Measurements from ENCODE around the gene TNFRSF4.

TNFRSF4 gene

DNA sequence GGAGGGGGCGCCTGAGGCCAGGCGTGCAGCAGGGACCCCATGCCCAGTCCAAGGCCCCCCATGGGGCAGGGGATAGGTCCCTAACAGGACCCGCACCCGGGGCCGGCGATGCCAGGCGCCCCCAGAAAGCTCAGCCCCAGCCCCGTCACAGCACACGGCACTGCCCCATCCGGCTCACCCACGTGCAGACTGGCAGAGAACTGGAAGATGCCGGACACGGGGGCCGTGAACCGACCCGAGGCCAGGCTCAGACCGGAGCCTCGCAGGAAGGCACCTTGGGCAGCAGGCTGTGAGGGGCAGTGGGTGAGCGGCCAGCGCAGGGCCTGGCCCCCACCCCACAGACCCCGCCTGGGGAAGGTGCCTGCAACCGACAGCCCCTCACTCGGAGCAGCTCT lies 29.3 kb upstream of the TNFRSF4 start:
- Histone ChIP-seq H3F3A (ENCODE audit: insufficient read depth, low read length) (no peaks in the 10 kb centered on the region), H4K20me1 (ENCODE audit: insufficient read depth, low read length) (no peaks in the 10 kb centered on the region), H3K4me1 (ENCODE audit: insufficient read depth, low read length, severe bottlenecking) (no peaks in the 10 kb centered on the region), H3K4me3 (ENCODE audit: low read depth, low read length, poor library complexity, severe bottlenecking) (no peak overlapping the region), H3K9me2 (ENCODE audit: low read depth, low read length) (no peaks in the 10 kb centered on the region), H3K79me2 (ENCODE audit: insufficient read depth, low read length) (no peaks in the 10 kb centered on the region), H3K27ac (ENCODE audit: low read depth, low read length, poor library complexity, severe bottlenecking) (no peak overlapping the region), H3K36me3 (ENCODE audit: insufficient read depth, low read length) (no peaks in the 10 kb centered on the region), H3K9me3 (ENCODE audit: low read length) (no peaks in the 10 kb centered on the region), H2AFZ (ENCODE audit: low read length) (no peak overlapping the region), H3K9ac (ENCODE audit: low read length) (no peak overlapping the region), H3K27me3 (ENCODE audit: insufficient read depth, low read length) (peaks cover 28% of the 10 kb centered on the region; the same call in 1 of the 2 replicates), H3K4me2 (ENCODE audit: low read length) (no peak overlapping the region)
- no peak for TF ChIP-seq EZH2 (IDR thresholded peaks at IDR 0.05; ENCODE audit: borderline replicate concordance, low read length)
- TF ChIP-seq, protein P1, sequence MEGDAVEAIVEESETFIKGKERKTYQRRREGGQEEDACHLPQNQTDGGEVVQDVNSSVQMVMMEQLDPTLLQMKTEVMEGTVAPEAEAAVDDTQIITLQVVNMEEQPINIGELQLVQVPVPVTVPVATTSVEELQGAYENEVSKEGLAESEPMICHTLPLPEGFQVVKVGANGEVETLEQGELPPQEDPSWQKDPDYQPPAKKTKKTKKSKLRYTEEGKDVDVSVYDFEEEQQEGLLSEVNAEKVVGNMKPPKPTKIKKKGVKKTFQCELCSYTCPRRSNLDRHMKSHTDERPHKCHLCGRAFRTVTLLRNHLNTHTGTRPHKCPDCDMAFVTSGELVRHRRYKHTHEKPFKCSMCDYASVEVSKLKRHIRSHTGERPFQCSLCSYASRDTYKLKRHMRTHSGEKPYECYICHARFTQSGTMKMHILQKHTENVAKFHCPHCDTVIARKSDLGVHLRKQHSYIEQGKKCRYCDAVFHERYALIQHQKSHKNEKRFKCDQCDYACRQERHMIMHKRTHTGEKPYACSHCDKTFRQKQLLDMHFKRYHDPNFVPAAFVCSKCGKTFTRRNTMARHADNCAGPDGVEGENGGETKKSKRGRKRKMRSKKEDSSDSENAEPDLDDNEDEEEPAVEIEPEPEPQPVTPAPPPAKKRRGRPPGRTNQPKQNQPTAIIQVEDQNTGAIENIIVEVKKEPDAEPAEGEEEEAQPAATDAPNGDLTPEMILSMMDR (IDR thresholded peaks at IDR 0.05; ENCODE audit: low read length), result no peak

DNA sequence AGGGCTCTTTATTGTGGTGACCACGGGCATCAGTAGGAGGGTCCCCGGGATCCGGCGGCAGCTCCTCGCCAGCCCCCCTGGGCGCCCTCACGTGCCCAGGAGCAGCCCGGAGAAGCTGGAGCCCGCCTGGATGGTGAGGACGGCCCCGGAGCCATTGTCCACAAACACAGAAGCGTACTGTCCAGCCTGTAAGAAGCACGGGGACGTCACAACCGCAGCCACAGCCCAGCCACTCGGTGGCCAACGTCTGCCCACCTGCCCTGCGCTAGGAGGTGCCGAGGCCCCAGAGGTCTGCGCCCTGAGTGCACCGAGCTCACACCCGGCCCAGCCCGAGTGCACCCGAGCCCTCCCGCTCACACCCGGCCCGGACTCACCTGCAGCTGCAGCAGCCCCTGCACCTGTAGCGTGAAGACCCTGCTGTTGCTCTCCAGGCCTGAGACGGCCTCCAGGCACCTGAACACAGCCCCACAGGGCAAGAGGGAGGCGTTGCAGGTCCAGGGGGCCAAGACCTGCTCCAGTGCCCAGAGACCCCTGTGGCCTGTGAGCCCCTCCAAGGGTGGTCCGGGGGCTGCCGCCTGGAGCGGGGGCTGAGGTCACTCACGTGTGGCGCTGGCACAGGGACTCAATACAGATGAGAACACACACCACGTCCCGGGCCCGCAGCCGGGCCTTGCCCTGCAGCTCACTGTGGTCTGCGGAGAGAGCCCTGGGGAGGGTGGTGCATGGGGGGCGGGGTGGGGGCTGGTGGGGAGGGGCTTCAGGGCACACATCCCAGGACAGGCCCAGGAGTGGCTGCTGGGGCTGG lies 28.7 kb upstream of the TNFRSF4 start:
- no peak overlapping the region for H3K4me3 ChIP-seq (ENCODE audit: low read depth, low read length, poor library complexity, severe bottlenecking)
- TF ChIP-seq, protein P1 (IDR thresholded peaks at IDR 0.05; ENCODE audit: low read length), result no peak
- no peak for TF ChIP-seq EZH2 (IDR thresholded peaks at IDR 0.05; ENCODE audit: borderline replicate concordance, low read length)
- H3K9me2 ChIP-seq (ENCODE audit: low read depth, low read length), result no peaks in the 10 kb centered on the region
- no peak overlapping the region for H2AFZ ChIP-seq (ENCODE audit: low read length)
- H3F3A ChIP-seq (ENCODE audit: insufficient read depth, low read length), result no peaks in the 10 kb centered on the region
- no peak overlapping the region for H3K27ac ChIP-seq (ENCODE audit: low read depth, low read length, poor library complexity, severe bottlenecking)
- H3K4me2 ChIP-seq (ENCODE audit: low read length), result no peak overlapping the region
- H3K9ac ChIP-seq (ENCODE audit: low read length), result no peak overlapping the region
- no peaks in the 10 kb centered on the region for H3K79me2 ChIP-seq (ENCODE audit: insufficient read depth, low read length)
- peaks cover 30% of the 10 kb centered on the region; the same call in 1 of the 2 replicates for H3K27me3 ChIP-seq (ENCODE audit: insufficient read depth, low read length)
- no peaks in the 10 kb centered on the region for H3K36me3 ChIP-seq (ENCODE audit: insufficient read depth, low read length)
- no peaks in the 10 kb centered on the region for H3K4me1 ChIP-seq (ENCODE audit: insufficient read depth, low read length, severe bottlenecking)
- H3K9me3 ChIP-seq (ENCODE audit: low read length), result no peaks in the 10 kb centered on the region
- H4K20me1 ChIP-seq (ENCODE audit: insufficient read depth, low read length), result no peaks in the 10 kb centered on the region

DNA sequence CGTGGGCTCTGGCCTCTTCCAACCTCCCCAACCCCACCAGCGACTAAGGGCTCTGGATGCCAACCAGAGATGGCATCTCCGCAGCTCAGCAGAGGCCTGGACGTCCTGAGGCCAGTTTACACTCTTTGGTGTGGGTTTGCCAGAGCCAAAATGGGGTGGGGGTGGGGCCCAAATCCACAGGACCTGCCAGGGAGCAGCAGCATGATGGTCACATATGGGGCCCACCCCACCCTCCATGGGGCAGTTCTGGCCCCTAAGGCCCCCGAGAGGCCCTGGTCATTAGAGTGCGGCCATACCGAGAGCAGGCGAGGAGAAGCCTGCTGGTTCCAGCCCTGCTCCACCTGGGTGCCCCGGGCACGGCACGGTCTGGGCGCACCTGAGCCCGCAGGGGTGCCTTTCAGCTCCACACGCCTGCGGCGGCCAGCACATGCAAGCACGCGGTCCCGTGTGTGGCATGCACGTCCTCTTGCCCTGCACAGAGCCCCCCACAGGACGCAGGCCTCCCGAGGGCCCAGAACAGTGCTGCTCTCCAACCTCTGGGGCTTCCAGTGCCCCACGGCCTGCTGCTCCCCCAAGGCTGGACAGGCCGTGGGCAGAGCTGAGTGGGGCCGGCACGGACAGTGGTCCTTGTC lies 27.8 kb upstream of the TNFRSF4 start:
- Histone ChIP-seq H3F3A (ENCODE audit: insufficient read depth, low read length) (no peaks in the 10 kb centered on the region), H3K4me1 (ENCODE audit: insufficient read depth, low read length, severe bottlenecking) (no peaks in the 10 kb centered on the region), H3K36me3 (ENCODE audit: insufficient read depth, low read length) (no peaks in the 10 kb centered on the region), H3K4me3 (ENCODE audit: low read depth, low read length, poor library complexity, severe bottlenecking) (no peak overlapping the region), H3K79me2 (ENCODE audit: insufficient read depth, low read length) (no peaks in the 10 kb centered on the region), H3K27ac (ENCODE audit: low read depth, low read length, poor library complexity, severe bottlenecking) (no peak overlapping the region), H3K27me3 (ENCODE audit: insufficient read depth, low read length) (peaks cover 27% of the 10 kb centered on the region; the same call in 1 of the 2 replicates), H3K9me3 (ENCODE audit: low read length) (no peaks in the 10 kb centered on the region), H2AFZ (ENCODE audit: low read length) (no peak overlapping the region), H4K20me1 (ENCODE audit: insufficient read depth, low read length) (no peaks in the 10 kb centered on the region), H3K4me2 (ENCODE audit: low read length) (no peak overlapping the region), H3K9ac (ENCODE audit: low read length) (no peak overlapping the region), H3K9me2 (ENCODE audit: low read depth, low read length) (no peaks in the 10 kb centered on the region)
- TF ChIP-seq EZH2 (IDR thresholded peaks at IDR 0.05; ENCODE audit: borderline replicate concordance, low read length), result no peak
- TF ChIP-seq, protein P1 (IDR thresholded peaks at IDR 0.05; ENCODE audit: low read length), result no peak

All from OCI-LY1 (cell line).